Suprapubic skin (tissue), 4 donors: Measurements from ENCODE around the gene SHROOM3.

Source experiments
- CTCF ChIP-seq, 2 donors: fragments of 200-600 bp in 1 of 2; fragments of 450-650 bp in 1 of 2; sonication (generic) in 1 of 2; IDR thresholded peaks; one replicate each; pipeline ENCODE4 v1.5.1; 2016 to 2019; ENCODE audit warnings: antibody characterized with exemption in 2 of 2, mild to moderate bottlenecking in 1 of 2, moderate library complexity in 1 of 2
- POLR2A ChIP-seq, 2 donors: fragments of 450-650 bp; IDR thresholded peaks; one replicate each; pipeline ENCODE4 v1.6.1; 2017; ENCODE audit warnings: antibody characterized with exemption in 2 of 2, mild to moderate bottlenecking in 2 of 2, moderate library complexity in 2 of 2
- POLR2AphosphoS5 ChIP-seq, 3 donors: sonication (generic); formaldehyde crosslinking; IDR thresholded peaks; one replicate each; pipeline ENCODE4 v1.6.1; 2017; ENCODE audit warnings: antibody characterized with exemption in 3 of 3

DNA sequence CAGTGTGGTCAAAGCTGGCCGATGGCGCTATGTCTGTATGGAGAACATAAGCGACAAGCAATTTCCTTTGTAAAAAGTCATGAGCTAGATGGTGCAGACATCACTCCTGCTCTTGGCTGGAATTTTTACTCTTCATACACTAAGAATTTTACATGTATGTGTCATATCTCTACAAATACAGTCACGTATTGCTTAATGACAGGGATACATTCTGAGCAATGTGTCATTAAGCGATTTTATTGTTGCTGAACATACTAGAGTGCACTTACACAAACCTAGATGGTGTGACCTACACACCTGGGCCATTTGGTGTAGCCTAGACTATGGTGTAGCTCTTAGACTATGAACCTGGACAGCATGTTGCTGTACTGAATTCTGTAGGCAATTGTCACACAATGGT lies 277.5 kb downstream of the SHROOM3 start:
- TF ChIP-seq CTCF (IDR thresholded peaks at IDR 0.05) (no peak), POLR2A (IDR thresholded peaks at IDR 0.05) (no peak), POLR2AphosphoS5 (IDR thresholded peaks at IDR 0.05) (no peak)
